Heart left ventricle (tissue), 16 donors: Measurements from ENCODE around the gene MIER3. TPM values are rescaled to one million over a fixed set of nuclear protein-coding genes. Genes with fewer than 3 reads are reported as not detected.

Experiments
- ATAC-seq, 4 donors: fragments of 200-7000 bp; cut with Tn5 transposase; one replicate each; pipeline ENCODE4 v1.9.1; 2020 to 2022; ENCODE audit warnings: moderate library complexity in 4 of 4, mild to moderate bottlenecking in 3 of 4, moderate number of reproducible peaks in 1 of 4
- DNase-seq, 5 donors: peaks; one replicate each; pipeline ENCODE4 v3.0.0-alpha.2; 2020
- H3K27ac ChIP-seq, 12 donors: fragments of 200-600 bp; sonication (generic) in 4 of 12; one replicate each; pipeline versions ENCODE4 v1.5.0 to v1.8.0; 2016 to 2022; ENCODE audit warnings: mild to moderate bottlenecking in 2 of 12
- H3K27me3 ChIP-seq, 9 donors: fragments of 200-600 bp; sonication (generic) in 2 of 9; one replicate each; pipeline versions ENCODE4 v1.5.1 to v1.8.0; 2016 to 2022; ENCODE audit warnings: mild to moderate bottlenecking in 3 of 9
- H3K36me3 ChIP-seq, 9 donors: fragments of 200-600 bp; sonication (generic) in 2 of 9; one replicate each; pipeline versions ENCODE4 v1.5.0 to v1.8.0; 2018 to 2022; ENCODE audit warnings: mild to moderate bottlenecking in 2 of 9
- H3K4me1 ChIP-seq, 12 donors: fragments of 200-600 bp; sonication (generic) in 4 of 12; one replicate each; pipeline versions ENCODE4 v1.5.0 to v1.8.0; 2016 to 2022; ENCODE audit warnings: mild to moderate bottlenecking in 3 of 12
- H3K4me3 ChIP-seq, 12 donors: fragments of 200-600 bp; sonication (generic) in 4 of 12; one replicate each; pipeline versions ENCODE4 v1.5.0 to v1.8.0; 2017 to 2022; ENCODE audit warnings: mild to moderate bottlenecking in 9 of 12, moderate library complexity in 4 of 12
- H3K9me3 ChIP-seq, 12 donors: fragments of 200-600 bp; sonication (generic) in 4 of 12; one replicate each; pipeline versions ENCODE4 v1.5.0 to v1.8.0; 2016 to 2022; ENCODE audit warnings: mild to moderate bottlenecking in 1 of 12
- POLR2A ChIP-seq, 2 donors: fragments of 450-650 bp; IDR thresholded peaks; one replicate each; pipeline ENCODE4 v1.6.1; 2017; ENCODE audit warnings: antibody characterized with exemption in 2 of 2, mild to moderate bottlenecking in 2 of 2, moderate library complexity in 2 of 2
- WGBS, 4 donors: extraction: QIAGEN DNeasy Blood & Tissue Kit in 2 of 4; methylation state at CpG; one replicate each; pipeline versions ENCODE4 v1.1.5 to v1.1.7; 2013 to 2018; 5-methylcytosine and 5-hydroxymethylcytosine counted together
- intact Hi-C, 10 donors: fragments of 100-400 bp; cut with DNase I; formaldehyde crosslinking; loops; one replicate each; pipeline versions ENCODE4 v1.11.1 to v1.14.2; 2022
- polyA plus RNA-seq, 2 donors: library from polyadenylated mRNA; stranded (reverse); fragments of 200-250 nt; gene quantifications; one replicate each; pipeline ENCODE4 v1.2.3, GENCODE V29; 2013
- total RNA-seq, 9 donors: library from RNA; depleted of rRNA in 2 of 9; stranded (reverse); fragments of >200 nt in 2 of 9; fragmentation: NEBNext Ultra II Directional in 3 of 9; extraction: Animal tissue kit (Norgen Biotek cat#: 25700) in 3 of 9; gene quantifications; one replicate each; pipeline versions ENCODE4 v1.1.0 to v1.2.4, GENCODE V29; 2016 to 2023
- TF ChIP-seq, protein P1 (sequence below), 12 donors: fragments of 200-600 bp; sonication (generic) in 4 of 12; IDR thresholded peaks; one replicate each; pipeline versions ENCODE4 v1.5.0 to v1.8.0; 2018 to 2022; ENCODE audit warnings: antibody characterized with exemption in 12 of 12, mild to moderate bottlenecking in 5 of 12
- donor health status: ischemic (EF 13 %, LVEDD 7.1; RV severe dilation, severe dysfunction).
- donor health status: healthy with polysubstance abuse.
- donor health status: DM: no; HTN: yes; CAD: no.
- donor health status: DM: no; HTN: no; CAD: no.
- donor health status: ischemic (EF 25% LVEDD 6.9; RV normal size, moderate dysfunction).
- donor health status: ischemic (EF 25% LVEDD 5.7; RV mildly dilated, moderate dysfunction).
- donor health status: healthy.
- donor health status: DM: yes; HTN: yes; CAD: no.
- donor health status: ischemic (EF 35%, LVEDD 5.7; RV mildly dilated, moderate dysfunction).
- donor health status: nonischemic (EF 11% LVEDD 7.7; RV severe dilation, severe dysfunction).
- donor health status: DM: yes; HTN: yes; CAD: no.
- donor health status: PGD.
- donor health status: ischemic (EF 29% LVEDD 5.4; RV normal size, mild dysfunction).
- donor health status: nonischemic (EF 23%, LVEDD 6.1; RV moderate dilation, normal function).

MIER3 gene
- total and polyA plus RNA-seq, 11 donors = 3.9 to 15.5 (median 10.6) TPM

DNA sequence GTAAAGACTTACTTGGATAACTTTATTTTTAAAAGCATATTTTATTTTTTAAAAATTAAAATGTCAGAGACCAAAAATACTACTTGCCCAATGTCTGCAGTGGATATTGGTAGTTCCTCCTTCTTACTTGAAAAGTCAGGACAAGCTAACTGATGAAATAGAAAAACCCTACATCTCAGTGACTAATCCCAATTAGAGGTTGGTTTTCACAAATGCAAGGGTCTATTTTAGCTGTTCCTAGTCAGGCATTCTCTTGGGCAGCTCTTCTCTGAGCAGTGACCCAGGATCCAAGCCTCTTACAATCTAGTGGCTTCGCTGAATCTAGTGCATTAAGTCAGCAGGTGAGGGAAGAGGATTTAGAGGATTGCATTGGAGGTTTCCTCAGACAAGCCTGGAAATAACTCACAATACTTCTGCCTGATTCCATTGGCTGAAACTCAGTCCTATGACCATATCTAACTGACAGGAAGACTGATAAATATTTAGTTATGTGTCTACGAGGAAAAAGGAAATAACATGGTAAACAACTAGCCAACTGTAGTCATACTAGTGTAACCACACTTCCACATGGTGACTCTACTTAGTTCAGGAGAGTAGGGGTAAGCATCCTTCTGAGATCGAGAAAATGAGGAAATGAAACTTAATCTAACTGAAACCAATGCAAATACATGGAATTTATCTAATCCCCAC, 34.2 kb upstream of the MIER3 start:
- TF ChIP-seq, protein P1, sequence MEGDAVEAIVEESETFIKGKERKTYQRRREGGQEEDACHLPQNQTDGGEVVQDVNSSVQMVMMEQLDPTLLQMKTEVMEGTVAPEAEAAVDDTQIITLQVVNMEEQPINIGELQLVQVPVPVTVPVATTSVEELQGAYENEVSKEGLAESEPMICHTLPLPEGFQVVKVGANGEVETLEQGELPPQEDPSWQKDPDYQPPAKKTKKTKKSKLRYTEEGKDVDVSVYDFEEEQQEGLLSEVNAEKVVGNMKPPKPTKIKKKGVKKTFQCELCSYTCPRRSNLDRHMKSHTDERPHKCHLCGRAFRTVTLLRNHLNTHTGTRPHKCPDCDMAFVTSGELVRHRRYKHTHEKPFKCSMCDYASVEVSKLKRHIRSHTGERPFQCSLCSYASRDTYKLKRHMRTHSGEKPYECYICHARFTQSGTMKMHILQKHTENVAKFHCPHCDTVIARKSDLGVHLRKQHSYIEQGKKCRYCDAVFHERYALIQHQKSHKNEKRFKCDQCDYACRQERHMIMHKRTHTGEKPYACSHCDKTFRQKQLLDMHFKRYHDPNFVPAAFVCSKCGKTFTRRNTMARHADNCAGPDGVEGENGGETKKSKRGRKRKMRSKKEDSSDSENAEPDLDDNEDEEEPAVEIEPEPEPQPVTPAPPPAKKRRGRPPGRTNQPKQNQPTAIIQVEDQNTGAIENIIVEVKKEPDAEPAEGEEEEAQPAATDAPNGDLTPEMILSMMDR (IDR thresholded peaks at IDR 0.05) = no peak
- no peak for TF ChIP-seq POLR2A (IDR thresholded peaks at IDR 0.05)
- Histone ChIP-seq H3K36me3 (no peaks in the 10 kb centered on the region), H3K4me1 (no peaks in the 10 kb centered on the region), H3K27ac (no peak overlapping the region), H3K4me3 (no peak overlapping the region), H3K9me3 (no peaks in the 10 kb centered on the region), H3K27me3 (no peaks in the 10 kb centered on the region)
- intact Hi-C loops = no loop called here
- 73 to 79% (median 74%) methylated on average over 3 of the region's 3 CpGs for WGBS, 4 donors
- ATAC-seq (no peak), DNase-seq (no peak)

DNA sequence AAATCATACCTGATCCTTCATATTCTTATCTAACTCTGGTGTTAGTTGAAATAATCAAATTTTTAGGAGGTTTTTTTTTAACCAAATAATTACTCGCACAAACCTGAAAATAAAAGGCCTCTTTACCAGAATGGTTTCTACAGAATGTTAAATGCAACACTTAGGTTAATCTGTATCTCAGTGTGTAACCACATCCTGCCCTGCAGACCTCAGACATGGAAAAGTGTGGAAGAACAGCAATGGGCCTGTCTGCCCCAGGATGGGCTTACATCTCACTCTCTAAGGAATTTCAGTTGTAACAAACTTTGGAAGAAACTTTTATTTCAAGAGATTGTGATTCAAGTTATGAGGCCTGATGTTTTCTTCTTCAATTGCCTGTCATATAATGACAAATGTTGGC, 32.5 kb upstream of the MIER3 start:
- Histone ChIP-seq H3K27ac (no peak overlapping the region), H3K4me3 (no peak overlapping the region), H3K9me3 (no peaks in the 10 kb centered on the region), H3K4me1 (no peaks in the 10 kb centered on the region), H3K27me3 (peaks cover 0 to 4% (median 0%) of the 10 kb centered on the region in 9 donors), H3K36me3 (no peaks in the 10 kb centered on the region)
- ATAC-seq (no peak), DNase-seq (no peak)
- intact Hi-C loops = no loop called here
- TF ChIP-seq POLR2A (IDR thresholded peaks at IDR 0.05) = no peak
- TF ChIP-seq, protein P1 (IDR thresholded peaks at IDR 0.05) = no peak
- 87 to 96% (median 92%) methylated on average over 1 of the region's 1 CpG for WGBS, 4 donors

DNA sequence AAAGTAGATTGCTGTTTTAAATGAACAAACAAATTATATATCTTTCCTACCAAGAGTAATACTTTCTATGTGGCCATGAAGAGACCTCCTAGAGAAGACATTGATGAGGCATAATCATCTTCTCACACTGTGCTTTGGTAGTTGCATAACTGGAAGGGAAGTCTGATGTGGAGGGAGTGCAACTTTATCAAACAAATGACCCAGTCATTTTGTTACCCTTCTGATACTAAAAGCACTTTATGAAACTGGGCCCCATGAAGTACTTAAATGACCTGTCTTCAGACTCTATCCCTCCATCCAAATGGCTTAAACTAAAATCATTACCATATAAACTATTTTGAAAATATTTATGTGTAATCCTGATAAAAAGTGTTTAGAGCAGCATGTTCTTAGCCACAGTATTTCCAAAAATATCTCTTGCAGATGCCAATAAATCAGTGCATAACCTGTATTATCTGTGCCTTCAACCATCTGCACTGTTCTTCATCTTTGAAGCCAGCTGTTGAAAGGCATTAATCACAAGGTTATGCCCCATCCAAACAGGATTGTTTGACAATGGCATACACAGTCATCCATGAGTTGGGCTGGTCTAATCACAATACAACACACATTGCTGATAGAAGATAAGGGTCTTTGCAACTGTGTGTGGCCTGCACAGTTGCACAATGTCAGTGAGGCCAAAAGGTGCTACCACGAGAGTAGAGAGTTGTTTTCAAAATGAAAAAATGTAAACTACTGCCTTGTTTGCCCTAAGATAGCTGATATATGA, 31.9 kb upstream of the MIER3 start:
- H3K27ac ChIP-seq = no peak overlapping the region
- H3K9me3 ChIP-seq = no peaks in the 10 kb centered on the region
- no peaks in the 10 kb centered on the region for H3K4me1 ChIP-seq
- ATAC-seq (peak in 1 of 4 donors; percentile 33), DNase-seq (no peak)
- TF ChIP-seq, protein P1 (IDR thresholded peaks at IDR 0.05) = no peak
- intact Hi-C loops = no loop called here
- 48 to 61% (median 49%) methylated on average over 1 of the region's 1 CpG for WGBS, 4 donors
- H3K27me3 ChIP-seq = peaks cover 0 to 5% (median 0%) of the 10 kb centered on the region in 9 donors
- H3K4me3 ChIP-seq = no peak overlapping the region
- no peaks in the 10 kb centered on the region for H3K36me3 ChIP-seq

DNA sequence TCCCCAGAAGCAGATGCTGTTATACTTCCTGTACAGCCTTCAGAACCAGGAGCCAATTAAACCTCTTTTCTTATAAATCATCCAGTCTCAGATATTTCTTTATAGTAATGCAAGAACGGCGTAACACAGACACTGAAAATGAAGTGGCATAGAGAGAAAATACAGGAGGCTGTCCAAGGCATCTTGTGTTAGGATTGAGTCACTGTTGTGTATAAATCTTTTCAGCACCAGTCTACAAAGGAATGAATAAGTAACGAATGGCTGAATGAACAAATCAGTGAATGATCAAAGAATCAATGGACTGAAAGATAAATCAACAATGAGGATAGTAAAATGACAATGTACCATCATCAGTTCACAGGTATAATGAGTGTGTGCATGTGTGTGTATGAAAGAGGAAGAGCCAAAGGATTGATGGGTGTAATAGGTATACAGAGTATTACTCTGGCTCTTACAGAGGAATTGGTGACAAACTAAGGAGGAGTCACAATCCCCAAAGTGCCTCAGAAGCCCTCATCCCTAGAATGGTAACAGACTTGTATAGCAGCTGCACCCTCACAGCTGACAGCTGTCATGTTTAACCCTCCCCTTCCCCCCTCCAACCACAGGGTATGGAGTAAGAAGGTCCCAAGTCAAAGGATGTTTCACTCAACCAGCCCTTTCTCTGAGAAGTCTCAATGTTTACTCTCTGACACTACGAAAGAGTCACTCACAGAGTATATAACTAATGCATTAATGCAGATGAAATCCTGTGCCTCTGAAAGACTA, 29.8 kb upstream of the MIER3 start:
- DNase-seq (no peak), ATAC-seq (no peak)
- Histone ChIP-seq H3K27ac (no peak overlapping the region), H3K27me3 (peaks cover 0 to 5% (median 0%) of the 10 kb centered on the region in 9 donors), H3K9me3 (no peaks in the 10 kb centered on the region), H3K4me3 (no peak overlapping the region), H3K36me3 (no peaks in the 10 kb centered on the region), H3K4me1 (no peaks in the 10 kb centered on the region)
- 92 to 94% (median 93%) methylated on average over 4 of the region's 4 CpGs for WGBS, 4 donors
- intact Hi-C loops = no loop called here
- TF ChIP-seq, protein P1 (IDR thresholded peaks at IDR 0.05) = no peak
- TF ChIP-seq POLR2A (IDR thresholded peaks at IDR 0.05) = no peak
